Prostate gland (tissue), 2 donors: ENCODE data around the gene TRPM6.

ENCODE experiments used
- POLR2A ChIP-seq: fragments of 450-650 bp; IDR thresholded peaks from one replicate; pipeline ENCODE4 v1.6.1; 2016; ENCODE audit warnings: antibody characterized with exemption, mild to moderate bottlenecking
- TF ChIP-seq, protein P1 (sequence below), 4 experiments: fragments of 200-600 bp in 2 of 4; fragments of 450-650 bp in 2 of 4; sonication (generic) in 2 of 4; IDR thresholded peaks; 1 replicate in 3 of 4; 2 replicates in 1 of 4; pipeline ENCODE4 v1.5.1; 2016 to 2019; ENCODE audit warnings: antibody characterized with exemption in 4 of 4, mild to moderate bottlenecking in 2 of 4, moderate library complexity in 2 of 4

- TF ChIP-seq, protein P1, sequence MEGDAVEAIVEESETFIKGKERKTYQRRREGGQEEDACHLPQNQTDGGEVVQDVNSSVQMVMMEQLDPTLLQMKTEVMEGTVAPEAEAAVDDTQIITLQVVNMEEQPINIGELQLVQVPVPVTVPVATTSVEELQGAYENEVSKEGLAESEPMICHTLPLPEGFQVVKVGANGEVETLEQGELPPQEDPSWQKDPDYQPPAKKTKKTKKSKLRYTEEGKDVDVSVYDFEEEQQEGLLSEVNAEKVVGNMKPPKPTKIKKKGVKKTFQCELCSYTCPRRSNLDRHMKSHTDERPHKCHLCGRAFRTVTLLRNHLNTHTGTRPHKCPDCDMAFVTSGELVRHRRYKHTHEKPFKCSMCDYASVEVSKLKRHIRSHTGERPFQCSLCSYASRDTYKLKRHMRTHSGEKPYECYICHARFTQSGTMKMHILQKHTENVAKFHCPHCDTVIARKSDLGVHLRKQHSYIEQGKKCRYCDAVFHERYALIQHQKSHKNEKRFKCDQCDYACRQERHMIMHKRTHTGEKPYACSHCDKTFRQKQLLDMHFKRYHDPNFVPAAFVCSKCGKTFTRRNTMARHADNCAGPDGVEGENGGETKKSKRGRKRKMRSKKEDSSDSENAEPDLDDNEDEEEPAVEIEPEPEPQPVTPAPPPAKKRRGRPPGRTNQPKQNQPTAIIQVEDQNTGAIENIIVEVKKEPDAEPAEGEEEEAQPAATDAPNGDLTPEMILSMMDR (IDR thresholded peaks at IDR 0.05): no peak
- TF ChIP-seq POLR2A: no peak
Observed at GRCh38 chr9:74771672-74772071, 116.0 kb downstream of the TRPM6 start.
